AG08396 (cell line): ENCODE results near the gene PRSS2.

ENCODE experiments used
- DNase-seq: peaks from one replicate; pipeline ENCODE4 v3.0.0; 2012; ENCODE audit warnings: low spot score, mixed read lengths

PRSS2 gene

GRCh38 chr7:142801601-142802295 lies 31.0 kb downstream of the PRSS2 start:
- no peak for DNase-seq

DNA sequence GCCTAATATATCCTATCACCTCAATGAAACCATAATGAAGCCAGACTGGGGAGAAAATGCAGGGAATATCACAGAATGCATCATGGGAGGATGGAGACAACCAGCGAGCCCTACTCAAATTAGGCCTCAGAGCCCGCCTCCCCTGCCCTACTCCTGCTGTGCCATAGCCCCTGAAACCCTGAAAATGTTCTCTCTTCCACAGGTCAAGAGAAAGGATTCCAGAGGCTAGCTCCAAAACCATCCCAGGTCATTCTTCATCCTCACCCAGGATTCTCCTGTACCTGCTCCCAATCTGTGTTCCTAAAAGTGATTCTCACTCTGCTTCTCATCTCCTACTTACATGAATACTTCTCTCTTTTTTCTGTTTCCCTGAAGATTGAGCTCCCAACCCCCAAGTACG lies 31.5 kb downstream of the PRSS2 start:
- DNase-seq = no peak

DNA sequence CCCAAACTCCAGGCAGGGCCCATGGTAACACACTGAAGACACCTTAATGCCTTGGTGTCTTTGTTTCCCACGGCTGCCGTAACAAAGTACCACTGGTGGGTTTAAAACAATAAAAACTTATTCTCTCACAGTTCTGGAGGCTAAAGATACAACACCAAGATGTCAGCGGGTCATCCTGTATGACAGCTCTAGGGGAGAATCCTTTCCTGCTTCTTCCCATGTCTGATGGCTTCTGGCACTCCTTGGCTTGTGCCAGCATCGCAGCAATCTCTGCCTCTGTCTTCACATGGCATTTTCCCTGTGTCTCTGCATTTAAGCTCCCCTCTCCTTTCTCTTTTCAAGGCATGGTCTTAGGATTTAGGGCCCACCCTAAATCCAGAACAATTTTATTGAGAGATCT lies 33.1 kb downstream of the PRSS2 start:
- DNase-seq = no peak

DNA sequence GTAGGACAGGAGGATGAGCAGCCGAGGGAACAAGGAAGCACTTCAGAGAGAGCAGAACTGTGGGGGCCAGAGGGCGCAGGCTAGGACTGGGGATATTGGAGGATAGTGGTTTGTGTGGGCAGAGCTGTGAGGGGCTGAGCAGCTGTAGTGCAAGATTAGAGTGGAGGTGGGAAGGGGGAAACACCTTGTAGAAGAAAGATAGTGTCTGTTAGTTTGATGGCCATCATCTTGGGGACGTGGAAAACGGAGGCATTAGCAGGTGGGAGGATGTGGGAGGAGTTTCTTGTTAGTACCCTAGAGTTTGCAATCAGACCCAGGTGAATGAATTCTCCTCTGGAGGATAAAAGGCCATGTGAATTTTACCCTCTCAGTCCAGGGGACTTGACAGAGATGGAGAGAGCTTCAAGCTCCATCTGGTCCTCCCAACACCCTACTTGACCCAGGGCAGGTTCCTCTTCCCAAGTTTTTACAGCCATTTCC lies 34.0 kb downstream of the PRSS2 start:
- DNase-seq = no peak

- DNase-seq = no peak
Observed at GRCh38 chr7:142805350-142806021, 34.7 kb downstream of the PRSS2 start.

DNA sequence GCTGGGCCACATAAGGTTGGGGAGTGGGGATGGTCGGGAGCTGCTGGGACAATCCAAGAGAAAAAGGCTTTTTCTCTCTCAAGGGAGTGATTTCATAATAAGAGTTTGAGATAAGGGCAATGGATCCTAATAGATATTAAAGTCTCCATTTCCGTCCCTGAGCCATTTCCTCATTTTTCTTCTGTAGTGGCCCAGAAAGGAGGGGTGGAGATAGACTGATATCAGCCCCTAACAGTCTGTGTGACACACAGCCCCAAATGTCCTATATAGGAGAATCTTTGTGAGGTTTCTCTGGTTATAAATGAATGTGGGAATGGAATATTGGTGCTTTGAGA lies 35.2 kb downstream of the PRSS2 start:
- DNase-seq = no peak

DNA sequence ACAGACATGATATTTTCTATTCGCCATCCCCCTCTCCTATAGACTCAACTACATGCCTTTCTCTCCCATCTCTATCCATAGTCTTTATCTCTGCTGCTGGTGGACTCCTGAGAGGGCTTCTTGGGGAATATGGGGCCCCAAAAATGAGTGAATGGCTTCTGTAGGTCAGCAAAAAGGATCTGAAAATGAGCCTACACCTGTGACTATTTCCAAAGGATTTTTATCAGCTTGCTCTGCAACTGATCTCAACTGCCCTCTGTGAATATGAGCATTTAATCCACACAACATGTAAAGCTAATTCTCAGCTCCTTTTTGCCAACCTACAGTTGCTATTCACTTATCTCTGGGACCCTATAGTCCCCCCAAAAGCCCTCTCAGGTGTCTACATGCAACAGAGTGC lies 36.2 kb downstream of the PRSS2 start:
- no peak for DNase-seq

- DNase-seq = no peak
Observed at GRCh38 chr7:142807855-142808460, 37.2 kb downstream of the PRSS2 start.

GRCh38 chr7:142808461-142808801 lies 37.7 kb downstream of the PRSS2 start:
- no peak for DNase-seq

DNA sequence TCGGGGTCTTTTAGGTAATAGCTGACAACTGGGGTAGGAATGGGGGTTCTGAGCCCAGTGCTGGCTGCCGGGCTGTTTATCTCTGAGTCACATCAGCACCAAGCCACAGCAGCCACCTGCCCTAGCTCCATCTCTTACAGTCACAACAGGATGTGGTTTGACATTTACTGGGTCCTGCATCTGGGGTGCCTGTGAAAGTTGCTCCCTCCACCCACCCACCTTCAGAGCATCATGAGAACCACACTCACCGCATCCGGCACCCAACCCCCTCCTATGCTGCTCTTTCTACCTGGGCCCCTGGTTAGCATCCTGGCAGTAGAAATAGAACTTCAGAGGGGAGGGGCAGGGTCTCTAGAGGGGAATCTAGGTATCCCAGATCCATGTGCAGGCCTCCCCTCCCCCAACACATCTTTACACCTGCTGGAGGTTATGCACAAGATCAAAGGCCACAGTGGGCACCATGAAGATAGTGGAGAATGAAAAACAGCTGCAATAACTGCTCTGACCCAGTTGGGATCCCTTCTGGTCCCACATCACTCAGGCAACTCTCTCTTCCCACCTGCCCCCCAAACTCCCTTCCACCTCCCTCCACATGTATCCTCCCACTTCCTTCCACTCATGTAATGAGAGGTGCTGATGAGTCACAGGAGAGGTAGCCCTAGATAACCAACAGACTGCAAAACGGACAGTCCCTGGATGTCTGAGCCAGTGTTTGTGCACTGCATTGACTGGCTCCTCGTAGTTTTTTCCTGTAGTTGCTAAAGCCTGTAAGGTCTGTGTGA lies 38.2 kb downstream of the PRSS2 start:
- no peak for DNase-seq

DNA sequence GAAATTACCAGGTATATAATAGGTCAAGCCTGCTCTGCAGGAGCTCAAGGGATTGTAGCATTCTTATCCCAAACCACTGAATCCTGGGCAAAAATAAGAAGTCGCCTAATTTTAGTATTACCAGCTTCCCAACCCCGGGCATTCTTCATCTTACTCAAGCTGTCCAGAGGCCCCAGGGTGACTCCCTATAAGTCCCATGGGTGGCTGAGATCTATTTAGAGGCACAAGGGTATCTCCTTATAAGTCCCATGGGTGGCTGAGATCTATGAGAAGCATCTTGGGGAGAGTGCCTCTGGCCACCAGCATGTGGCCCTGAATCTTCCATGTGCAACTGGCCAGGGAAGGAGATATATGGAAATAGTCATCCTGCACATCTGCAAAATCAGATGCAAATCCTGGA lies 38.9 kb downstream of the PRSS2 start:
- no peak for DNase-seq

DNA sequence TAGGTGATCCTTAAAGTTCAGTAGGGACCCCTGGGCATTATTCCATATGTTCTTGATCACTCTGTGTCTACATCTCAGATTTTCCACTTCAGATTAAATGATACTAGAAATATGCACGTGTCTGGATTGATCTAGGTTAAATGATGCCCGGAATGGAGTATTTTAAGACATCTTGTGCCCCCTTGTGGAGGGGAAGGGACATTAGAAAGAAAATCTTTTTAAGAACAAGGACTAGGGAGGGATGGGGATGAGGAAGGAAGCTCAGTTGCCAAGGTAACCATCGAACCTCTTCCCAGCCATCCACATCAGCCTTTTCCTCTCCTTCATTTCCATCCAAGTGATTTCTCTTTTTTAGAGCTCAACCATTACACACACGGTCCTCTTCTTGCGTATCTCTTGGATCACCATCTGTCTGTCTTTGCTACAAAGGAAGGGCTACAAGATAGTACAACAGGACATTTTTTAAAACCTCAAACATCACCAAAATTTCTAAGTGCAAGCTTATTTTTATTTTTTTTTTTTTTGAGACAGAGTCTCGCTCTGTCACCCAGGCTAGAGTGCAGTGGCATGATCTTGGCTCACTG lies 40.5 kb downstream of the PRSS2 start:
- peak; percentile 42 for DNase-seq

GRCh38 chr7:142812437-142813215 lies 41.9 kb downstream of the PRSS2 start:
- DNase-seq = no peak

- peak; percentile 27 for DNase-seq
Observed at GRCh38 chr7:142813226-142813625, 42.5 kb downstream of the PRSS2 start.

DNA sequence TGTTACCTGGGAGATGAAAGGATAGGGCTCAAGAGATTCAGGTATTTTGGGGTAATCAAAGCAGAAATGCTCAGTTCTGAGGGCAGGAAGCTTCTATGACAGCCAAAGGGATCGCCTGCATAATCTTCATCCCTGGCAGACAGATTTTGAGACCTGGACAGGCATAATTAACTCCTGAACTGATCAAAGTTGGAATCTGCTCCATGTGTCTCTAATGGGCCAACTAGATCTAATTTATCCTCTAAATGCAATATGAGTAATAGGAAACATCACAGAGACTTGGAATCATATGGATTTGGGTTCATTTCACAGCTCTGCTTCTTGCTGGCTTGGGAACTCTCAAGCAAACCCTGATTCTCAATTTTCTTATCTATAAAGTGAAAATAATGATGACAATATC lies 42.9 kb downstream of the PRSS2 start:
- DNase-seq = no peak

- DNase-seq = no peak
Observed at GRCh38 chr7:142814451-142814850, 43.7 kb downstream of the PRSS2 start.

DNA sequence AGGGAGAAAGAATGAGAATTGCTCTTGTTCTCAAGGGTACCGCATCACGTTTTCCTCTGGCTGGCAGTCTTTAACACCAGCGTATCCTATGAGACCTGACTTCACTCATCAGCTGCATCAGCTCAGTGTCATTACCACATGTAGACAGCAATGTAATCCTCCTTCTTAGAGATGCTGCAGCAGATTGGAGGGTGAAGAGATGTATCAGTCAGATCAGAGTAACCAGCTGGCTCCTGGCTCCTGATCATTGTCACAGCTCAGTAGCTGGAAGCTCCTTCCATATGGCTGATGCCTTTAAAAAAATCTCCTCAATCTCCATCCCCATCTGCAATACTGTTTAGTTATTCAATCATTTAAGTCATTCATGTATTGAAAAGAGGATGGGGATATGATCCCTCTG lies 44.4 kb downstream of the PRSS2 start:
- no peak for DNase-seq

DNA sequence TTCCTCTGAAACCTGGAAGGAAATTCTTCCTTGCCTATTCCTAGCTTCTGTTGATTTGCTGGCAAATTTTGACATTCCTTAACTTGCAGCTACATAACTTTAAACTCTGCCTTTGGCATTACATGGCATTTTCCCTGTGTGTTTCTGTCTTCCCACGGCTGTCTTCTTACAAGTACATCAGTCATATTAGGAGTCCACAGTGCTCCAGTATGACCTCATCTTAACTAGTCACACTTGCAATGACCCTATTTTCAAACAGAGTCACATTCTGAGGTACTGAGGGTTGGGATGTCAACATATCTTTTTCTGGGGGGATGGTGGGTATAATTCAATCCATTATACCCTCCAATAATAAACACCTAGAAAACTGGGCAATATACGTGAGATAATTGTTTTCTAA lies 46.7 kb downstream of the PRSS2 start:
- DNase-seq = no peak

GRCh38 chr7:142819530-142819929 lies 48.8 kb downstream of the PRSS2 start:
- no peak for DNase-seq

GRCh38 chr7:142822714-142823113 lies 51.9 kb downstream of the PRSS2 start:
- DNase-seq = no peak
